SK-N-SH treated with all-trans-retinoic acid at 6 μM for 48 hours (cell line): Measurements from ENCODE around the gene TTYH3.

Experiments
- ATAC-seq: fragments of 200-7000 bp; cut with Tn5 transposase; 3 replicates; pipeline ENCODE4 v1.9.1; 2020; ENCODE audit warnings: mild to moderate bottlenecking, moderate library complexity
- ARNTL ChIP-seq: fragments of 450-650 bp; formaldehyde crosslinking; IDR thresholded peaks from 2 replicates; pipeline ENCODE4 v1.5.0; 2020; ENCODE audit warnings: low read depth, mild to moderate bottlenecking, moderate library complexity, borderline replicate concordance
- BACH2 ChIP-seq: fragments of 250-450 bp; sonication (Bioruptor Pico); IDR thresholded peaks from 2 replicates; pipeline ENCODE4 v1.9.0; 2021; ENCODE audit warnings: mild to moderate bottlenecking, borderline replicate concordance
- CSDC2 ChIP-seq: fragments of 250-450 bp; sonication (Bioruptor Pico); IDR thresholded peaks from 2 replicates; pipeline ENCODE4 v1.5.0; 2020; ENCODE audit warnings: mild to moderate bottlenecking, moderate library complexity
- ESRRG ChIP-seq: fragments of 250-450 bp; sonication (Bioruptor Pico); IDR thresholded peaks from 2 replicates; pipeline ENCODE4 v1.6.1; 2021; ENCODE audit warnings: mild to moderate bottlenecking
- GLIS3 ChIP-seq: fragments of 250-450 bp; sonication (Bioruptor Pico); IDR thresholded peaks from 2 replicates; pipeline ENCODE4 v1.5.0; 2020; ENCODE audit warnings: mild to moderate bottlenecking, moderate library complexity
- ISL1 ChIP-seq: fragments of 250-450 bp; sonication (Bioruptor Pico); IDR thresholded peaks from 2 replicates; pipeline ENCODE4 v2.1.2; 2022; ENCODE audit warnings: mild to moderate bottlenecking, moderate library complexity
- OSR1 ChIP-seq: fragments of 250-450 bp; sonication (Bioruptor Pico); IDR thresholded peaks from 2 replicates; pipeline ENCODE4 v1.8.0; 2022; ENCODE audit warnings: moderate library complexity, mild to moderate bottlenecking, inconsistent platforms
- PPARA ChIP-seq: fragments of 250-450 bp; sonication (Bioruptor Pico); IDR thresholded peaks from 2 replicates; pipeline ENCODE4 v1.5.0; 2020; ENCODE audit warnings: mild to moderate bottlenecking, borderline replicate concordance
- RARB ChIP-seq: fragments of 250-450 bp; sonication (Bioruptor Pico); IDR thresholded peaks from 2 replicates; pipeline ENCODE4 v1.8.0; 2021; ENCODE audit warnings: mild to moderate bottlenecking, moderate library complexity
- SNAI2 ChIP-seq: fragments of 250-450 bp; sonication (Bioruptor Pico); IDR thresholded peaks from 2 replicates; pipeline ENCODE4 v1.5.0; 2020; ENCODE audit warnings: mild to moderate bottlenecking, moderate library complexity
- TCF4 ChIP-seq: fragments of 250-450 bp; sonication (Bioruptor Pico); IDR thresholded peaks from 2 replicates; pipeline ENCODE4 v1.8.0; 2021; ENCODE audit warnings: mild to moderate bottlenecking, moderate library complexity, borderline replicate concordance
- TOX ChIP-seq: fragments of 250-450 bp; sonication (Bioruptor Pico); IDR thresholded peaks from 2 replicates; pipeline ENCODE4 v1.8.0; 2021; ENCODE audit warnings: mild to moderate bottlenecking, moderate library complexity, borderline replicate concordance
- ZC3H10 ChIP-seq: fragments of 250-450 bp; sonication (Bioruptor Pico); IDR thresholded peaks from 2 replicates; pipeline ENCODE4 v1.5.1; 2021; ENCODE audit warnings: mild to moderate bottlenecking, moderate library complexity
- ZFP3 ChIP-seq: fragments of 250-450 bp; sonication (Bioruptor Pico); IDR thresholded peaks from 2 replicates; pipeline ENCODE4 v1.5.0; 2020; ENCODE audit warnings: mild to moderate bottlenecking, moderate library complexity
- ZFP30 ChIP-seq: fragments of 450-650 bp; formaldehyde crosslinking; IDR thresholded peaks from 2 replicates; pipeline ENCODE4 v1.5.0; 2022; ENCODE audit warnings: mild to moderate bottlenecking, moderate library complexity
- ZNF565 ChIP-seq: fragments of 450-650 bp; formaldehyde crosslinking; conservative IDR thresholded peaks from 2 replicates; pipeline ENCODE4 v1.5.0; 2020; ENCODE audit warnings: low read depth, mild to moderate bottlenecking, moderate library complexity
- ZNF70 ChIP-seq: fragments of 450-650 bp; formaldehyde crosslinking; IDR thresholded peaks from 2 replicates; pipeline ENCODE4 v1.5.0; 2020; ENCODE audit warnings: mild to moderate bottlenecking, moderate library complexity
- TF ChIP-seq, protein P1 (sequence below): fragments of 250-450 bp; sonication (Bioruptor Pico); IDR thresholded peaks from 2 replicates; pipeline ENCODE4 v1.8.0; 2021; ENCODE audit warnings: low read depth, mild to moderate bottlenecking, moderate library complexity, borderline replicate concordance
- TF ChIP-seq, protein P2 (sequence below): fragments of 250-450 bp; sonication (Bioruptor Pico); IDR thresholded peaks from 2 replicates; pipeline ENCODE4 v1.5.0; 2020; ENCODE audit warnings: mild to moderate bottlenecking, moderate library complexity
- TF ChIP-seq, protein P3 (sequence below): fragments of 250-450 bp; sonication (Bioruptor Pico); IDR thresholded peaks from 2 replicates; pipeline ENCODE4 v1.5.1; 2020; ENCODE audit warnings: low read depth, mild to moderate bottlenecking, moderate library complexity
- TF ChIP-seq, protein P4 (sequence below): fragments of 250-450 bp; sonication (Bioruptor Pico); IDR thresholded peaks from 2 replicates; pipeline ENCODE4 v1.8.0; 2020; ENCODE audit warnings: mild to moderate bottlenecking, moderate library complexity, borderline replicate concordance
- TF ChIP-seq, protein P5 (sequence below): fragments of 250-450 bp; sonication (Bioruptor Pico); IDR thresholded peaks from 2 replicates; pipeline ENCODE4 v1.5.1; 2021; ENCODE audit warnings: mild to moderate bottlenecking, moderate library complexity

Gene TTYH3

DNA sequence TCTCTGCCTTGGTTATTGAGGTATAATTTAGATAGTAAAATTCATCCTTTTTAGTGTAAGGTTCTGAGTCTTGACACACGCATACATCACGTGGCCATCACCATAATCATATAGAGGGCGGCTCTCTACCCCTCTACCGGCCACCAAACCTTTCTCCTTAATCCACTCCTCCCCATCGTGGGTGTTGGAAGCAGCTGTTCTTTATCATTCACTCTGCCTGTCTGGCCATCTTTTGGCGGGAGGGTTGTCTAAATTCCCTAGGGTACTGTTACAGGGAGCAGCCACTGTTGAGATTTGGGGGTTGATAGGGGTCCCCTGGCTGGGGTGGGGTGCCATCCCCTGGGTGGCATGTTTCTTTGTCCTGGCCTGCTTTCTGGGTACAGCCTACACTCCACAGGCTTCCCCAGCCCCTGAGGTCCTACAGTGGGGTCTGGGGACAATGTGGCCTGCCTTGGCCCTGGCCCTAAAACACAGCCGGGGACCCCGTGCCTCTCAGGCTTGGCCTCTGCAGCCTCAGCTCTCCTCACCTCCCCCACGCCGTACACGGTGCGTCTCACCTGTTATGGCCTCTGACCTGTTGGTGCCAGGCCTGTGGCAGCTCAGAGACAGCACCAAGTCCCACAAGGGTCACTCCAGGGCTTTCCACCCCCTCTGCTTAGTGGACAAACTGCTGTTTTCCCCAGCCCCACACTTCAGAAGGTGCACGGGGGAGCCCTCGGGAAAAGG is 73.7 kb downstream of the TTYH3 start:
- TF ChIP-seq CSDC2 (CRISPR knock-in tag) (no peak), RARB (no peak), TCF4 (CRISPR knock-in tag) (no peak), TOX (no peak), ZNF70 (CRISPR knock-in tag) (no peak), OSR1 (CRISPR knock-in tag) (no peak), GLIS3 (CRISPR knock-in tag) (no peak), PPARA (CRISPR knock-in tag) (no peak), ARNTL (CRISPR knock-in tag) (no peak), ZNF565 (CRISPR knock-in tag) (no peak)
- TF ChIP-seq, all 23 proteins: peak for 0
- no peak for ATAC-seq

DNA sequence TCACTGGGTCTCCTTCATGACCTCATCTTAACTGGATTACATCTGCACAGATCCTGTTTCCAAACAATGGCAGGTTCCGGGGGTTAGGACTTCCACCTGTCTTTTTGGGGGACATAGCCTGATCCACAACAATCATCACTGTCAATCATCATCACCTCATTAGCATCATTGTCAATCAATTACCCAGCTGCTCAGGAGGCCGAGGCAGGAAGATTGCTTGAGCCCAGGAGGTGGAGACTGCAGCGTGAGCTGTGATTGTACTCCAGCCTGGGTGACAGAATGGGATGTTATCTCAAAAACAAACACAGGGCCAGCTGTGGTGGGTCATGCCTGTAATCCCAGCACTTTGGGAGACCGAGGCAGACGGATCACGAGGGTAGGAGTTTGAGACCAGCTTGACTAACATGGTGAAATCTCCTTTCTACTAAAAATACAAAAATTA is 74.9 kb downstream of the TTYH3 start:
- TF ChIP-seq ZC3H10, result no peak
- TF ChIP-seq RARB, result no peak
- TF ChIP-seq, protein P1, sequence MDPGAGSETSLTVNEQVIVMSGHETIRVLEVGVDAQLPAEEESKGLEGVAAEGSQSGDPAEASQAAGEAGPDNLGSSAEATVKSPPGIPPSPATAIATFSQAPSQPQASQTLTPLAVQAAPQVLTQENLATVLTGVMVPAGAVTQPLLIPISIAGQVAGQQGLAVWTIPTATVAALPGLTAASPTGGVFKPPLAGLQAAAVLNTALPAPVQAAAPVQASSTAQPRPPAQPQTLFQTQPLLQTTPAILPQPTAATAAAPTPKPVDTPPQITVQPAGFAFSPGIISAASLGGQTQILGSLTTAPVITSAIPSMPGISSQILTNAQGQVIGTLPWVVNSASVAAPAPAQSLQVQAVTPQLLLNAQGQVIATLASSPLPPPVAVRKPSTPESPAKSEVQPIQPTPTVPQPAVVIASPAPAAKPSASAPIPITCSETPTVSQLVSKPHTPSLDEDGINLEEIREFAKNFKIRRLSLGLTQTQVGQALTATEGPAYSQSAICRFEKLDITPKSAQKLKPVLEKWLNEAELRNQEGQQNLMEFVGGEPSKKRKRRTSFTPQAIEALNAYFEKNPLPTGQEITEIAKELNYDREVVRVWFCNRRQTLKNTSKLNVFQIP (CRISPR knock-in tag), result no peak
- no peak for TF ChIP-seq ISL1
- TF ChIP-seq TCF4 (CRISPR knock-in tag), result no peak
- TF ChIP-seq, protein P2, sequence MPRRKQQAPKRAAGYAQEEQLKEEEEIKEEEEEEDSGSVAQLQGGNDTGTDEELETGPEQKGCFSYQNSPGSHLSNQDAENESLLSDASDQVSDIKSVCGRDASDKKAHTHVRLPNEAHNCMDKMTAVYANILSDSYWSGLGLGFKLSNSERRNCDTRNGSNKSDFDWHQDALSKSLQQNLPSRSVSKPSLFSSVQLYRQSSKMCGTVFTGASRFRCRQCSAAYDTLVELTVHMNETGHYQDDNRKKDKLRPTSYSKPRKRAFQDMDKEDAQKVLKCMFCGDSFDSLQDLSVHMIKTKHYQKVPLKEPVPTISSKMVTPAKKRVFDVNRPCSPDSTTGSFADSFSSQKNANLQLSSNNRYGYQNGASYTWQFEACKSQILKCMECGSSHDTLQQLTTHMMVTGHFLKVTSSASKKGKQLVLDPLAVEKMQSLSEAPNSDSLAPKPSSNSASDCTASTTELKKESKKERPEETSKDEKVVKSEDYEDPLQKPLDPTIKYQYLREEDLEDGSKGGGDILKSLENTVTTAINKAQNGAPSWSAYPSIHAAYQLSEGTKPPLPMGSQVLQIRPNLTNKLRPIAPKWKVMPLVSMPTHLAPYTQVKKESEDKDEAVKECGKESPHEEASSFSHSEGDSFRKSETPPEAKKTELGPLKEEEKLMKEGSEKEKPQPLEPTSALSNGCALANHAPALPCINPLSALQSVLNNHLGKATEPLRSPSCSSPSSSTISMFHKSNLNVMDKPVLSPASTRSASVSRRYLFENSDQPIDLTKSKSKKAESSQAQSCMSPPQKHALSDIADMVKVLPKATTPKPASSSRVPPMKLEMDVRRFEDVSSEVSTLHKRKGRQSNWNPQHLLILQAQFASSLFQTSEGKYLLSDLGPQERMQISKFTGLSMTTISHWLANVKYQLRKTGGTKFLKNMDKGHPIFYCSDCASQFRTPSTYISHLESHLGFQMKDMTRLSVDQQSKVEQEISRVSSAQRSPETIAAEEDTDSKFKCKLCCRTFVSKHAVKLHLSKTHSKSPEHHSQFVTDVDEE (CRISPR knock-in tag), result no peak
- TF ChIP-seq, protein P3, sequence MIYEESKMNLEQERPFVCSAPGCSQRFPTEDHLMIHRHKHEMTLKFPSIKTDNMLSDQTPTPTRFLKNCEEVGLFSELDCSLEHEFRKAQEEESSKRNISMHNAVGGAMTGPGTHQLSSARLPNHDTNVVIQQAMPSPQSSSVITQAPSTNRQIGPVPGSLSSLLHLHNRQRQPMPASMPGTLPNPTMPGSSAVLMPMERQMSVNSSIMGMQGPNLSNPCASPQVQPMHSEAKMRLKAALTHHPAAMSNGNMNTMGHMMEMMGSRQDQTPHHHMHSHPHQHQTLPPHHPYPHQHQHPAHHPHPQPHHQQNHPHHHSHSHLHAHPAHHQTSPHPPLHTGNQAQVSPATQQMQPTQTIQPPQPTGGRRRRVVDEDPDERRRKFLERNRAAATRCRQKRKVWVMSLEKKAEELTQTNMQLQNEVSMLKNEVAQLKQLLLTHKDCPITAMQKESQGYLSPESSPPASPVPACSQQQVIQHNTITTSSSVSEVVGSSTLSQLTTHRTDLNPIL (CRISPR knock-in tag), result no peak
- no peak for TF ChIP-seq ZFP30
- no peak for TF ChIP-seq PPARA (CRISPR knock-in tag)
- no peak for TF ChIP-seq SNAI2 (CRISPR knock-in tag)
- TF ChIP-seq BACH2 (CRISPR knock-in tag), result no peak
- no peak for TF ChIP-seq OSR1 (CRISPR knock-in tag)
- no peak for TF ChIP-seq ZNF70 (CRISPR knock-in tag)
- TF ChIP-seq, protein P4, sequence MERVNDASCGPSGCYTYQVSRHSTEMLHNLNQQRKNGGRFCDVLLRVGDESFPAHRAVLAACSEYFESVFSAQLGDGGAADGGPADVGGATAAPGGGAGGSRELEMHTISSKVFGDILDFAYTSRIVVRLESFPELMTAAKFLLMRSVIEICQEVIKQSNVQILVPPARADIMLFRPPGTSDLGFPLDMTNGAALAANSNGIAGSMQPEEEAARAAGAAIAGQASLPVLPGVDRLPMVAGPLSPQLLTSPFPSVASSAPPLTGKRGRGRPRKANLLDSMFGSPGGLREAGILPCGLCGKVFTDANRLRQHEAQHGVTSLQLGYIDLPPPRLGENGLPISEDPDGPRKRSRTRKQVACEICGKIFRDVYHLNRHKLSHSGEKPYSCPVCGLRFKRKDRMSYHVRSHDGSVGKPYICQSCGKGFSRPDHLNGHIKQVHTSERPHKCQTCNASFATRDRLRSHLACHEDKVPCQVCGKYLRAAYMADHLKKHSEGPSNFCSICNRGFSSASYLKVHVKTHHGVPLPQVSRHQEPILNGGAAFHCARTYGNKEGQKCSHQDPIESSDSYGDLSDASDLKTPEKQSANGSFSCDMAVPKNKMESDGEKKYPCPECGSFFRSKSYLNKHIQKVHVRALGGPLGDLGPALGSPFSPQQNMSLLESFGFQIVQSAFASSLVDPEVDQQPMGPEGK (CRISPR knock-in tag), result no peak
- no peak for TF ChIP-seq ZFP3 (CRISPR knock-in tag)
- TF ChIP-seq ESRRG (CRISPR knock-in tag), result no peak
- TF ChIP-seq GLIS3 (CRISPR knock-in tag), result no peak
- TF ChIP-seq CSDC2 (CRISPR knock-in tag), result no peak
- TF ChIP-seq, protein P5, sequence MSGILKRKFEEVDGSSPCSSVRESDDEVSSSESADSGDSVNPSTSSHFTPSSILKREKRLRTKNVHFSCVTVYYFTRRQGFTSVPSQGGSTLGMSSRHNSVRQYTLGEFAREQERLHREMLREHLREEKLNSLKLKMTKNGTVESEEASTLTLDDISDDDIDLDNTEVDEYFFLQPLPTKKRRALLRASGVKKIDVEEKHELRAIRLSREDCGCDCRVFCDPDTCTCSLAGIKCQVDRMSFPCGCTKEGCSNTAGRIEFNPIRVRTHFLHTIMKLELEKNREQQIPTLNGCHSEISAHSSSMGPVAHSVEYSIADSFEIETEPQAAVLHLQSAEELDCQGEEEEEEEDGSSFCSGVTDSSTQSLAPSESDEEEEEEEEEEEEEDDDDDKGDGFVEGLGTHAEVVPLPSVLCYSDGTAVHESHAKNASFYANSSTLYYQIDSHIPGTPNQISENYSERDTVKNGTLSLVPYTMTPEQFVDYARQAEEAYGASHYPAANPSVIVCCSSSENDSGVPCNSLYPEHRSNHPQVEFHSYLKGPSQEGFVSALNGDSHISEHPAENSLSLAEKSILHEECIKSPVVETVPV, result no peak
- no peak for ATAC-seq
